HepG2 (cell line): ENCODE measurements around the gene NABP2. TPM values are rescaled to one million over a fixed set of nuclear protein-coding genes. Genes with fewer than 3 reads are reported as not detected.

Source experiments
- AGO2 ChIP-seq: fragments of 200-400 bp; formaldehyde crosslinking; optimal IDR thresholded peaks from 2 replicates; pipeline ENCODE3; 2017; ENCODE audit warnings: mild to moderate bottlenecking, low read depth, low read length, moderate library complexity
- ERF ChIP-seq: IDR thresholded peaks from 2 replicates; pipeline ENCODE4 v1.6.1; 2018; ENCODE audit warnings: missing biosample characterization, missing genetic modification reagents
- ESRRA ChIP-seq: sonication (generic); formaldehyde crosslinking; IDR thresholded peaks from 2 replicates; pipeline ENCODE4 v1.5.1; 2020; ENCODE audit warnings: mild to moderate bottlenecking, low read depth, missing genetic modification reagents
- FIP1L1 ChIP-seq: fragments of 200-400 bp; formaldehyde crosslinking; IDR thresholded peaks from 2 replicates; pipeline ENCODE4 v1.6.1; 2018; ENCODE audit warnings: low read depth, mild to moderate bottlenecking, low read length, moderate library complexity, borderline replicate concordance; ENCODE audit not compliant: insufficient read depth
- KAT8 ChIP-seq: IDR thresholded peaks from 2 replicates; pipeline ENCODE4 v1.6.1; 2016; ENCODE audit warnings: missing genetic modification reagents, missing compliant biosample characterization
- KLF12 ChIP-seq: sonication (generic); formaldehyde crosslinking; IDR thresholded peaks from 2 replicates; pipeline ENCODE4 v1.4.0; 2020; ENCODE audit warnings: missing genetic modification reagents, borderline replicate concordance
- MBNL3 ChIP-seq: fragments of 250-450 bp; sonication (Bioruptor Pico); conservative IDR thresholded peaks from 2 replicates; pipeline ENCODE4 v1.8.0; 2022; ENCODE audit warnings: mild to moderate bottlenecking, inconsistent platforms
- MEF2D ChIP-seq: sonication (generic); formaldehyde crosslinking; IDR thresholded peaks from 2 replicates; pipeline ENCODE4 v1.5.1; 2020; ENCODE audit warnings: mild to moderate bottlenecking, missing genetic modification reagents
- NFATC3 ChIP-seq: sonication (generic); formaldehyde crosslinking; IDR thresholded peaks from 2 replicates; pipeline ENCODE4 v1.5.1; 2020; ENCODE audit warnings: mild to moderate bottlenecking, missing genetic modification reagents
- NFE2 ChIP-seq: sonication (generic); formaldehyde crosslinking; IDR thresholded peaks from 2 replicates; pipeline ENCODE4 v1.4.0; 2020; ENCODE audit warnings: missing genetic modification reagents
- NFKB2 ChIP-seq: sonication (generic); formaldehyde crosslinking; IDR thresholded peaks from 2 replicates; pipeline ENCODE4 v1.4.0; 2020; ENCODE audit warnings: missing genetic modification reagents, borderline replicate concordance
- RAD21 ChIP-seq: fragments of 450-650 bp; formaldehyde crosslinking; IDR thresholded peaks from 2 replicates; pipeline ENCODE4 v1.5.0; 2020; ENCODE audit warnings: mild to moderate bottlenecking
- RARA ChIP-seq: IDR thresholded peaks from 2 replicates; pipeline ENCODE4 v1.6.1; 2016; ENCODE audit warnings: missing genetic modification reagents, missing compliant biosample characterization
- RBAK ChIP-seq: sonication (generic); formaldehyde crosslinking; IDR thresholded peaks from 2 replicates; pipeline ENCODE4 v1.5.1; 2020; ENCODE audit warnings: mild to moderate bottlenecking, missing genetic modification reagents
- TAF1 ChIP-seq: sonication (generic); formaldehyde crosslinking; IDR thresholded peaks from 2 replicates; pipeline ENCODE4 v1.4.0; 2020; ENCODE audit warnings: missing genetic modification reagents
- XRCC5 ChIP-seq: fragments of 200-400 bp; formaldehyde crosslinking; optimal IDR thresholded peaks from 2 replicates; pipeline ENCODE3; 2017; ENCODE audit warnings: mild to moderate bottlenecking, low read length
- ZNF12 ChIP-seq: sonication (generic); formaldehyde crosslinking; IDR thresholded peaks from 2 replicates; pipeline ENCODE4 v1.5.0; 2020; ENCODE audit warnings: missing genetic modification reagents
- ZNF24 ChIP-seq: fragments of 450-650 bp; IDR thresholded peaks from 2 replicates; pipeline ENCODE4 v1.6.1; 2017; ENCODE audit warnings: antibody characterized with exemption, mild to moderate bottlenecking
- ZNF263 ChIP-seq: sonication (generic); formaldehyde crosslinking; IDR thresholded peaks from 2 replicates; pipeline ENCODE4 v1.4.0; 2020; ENCODE audit warnings: missing genetic modification reagents
- ZNF264 ChIP-seq: sonication (generic); formaldehyde crosslinking; IDR thresholded peaks from 2 replicates; pipeline ENCODE4 v1.4.0; 2020; ENCODE audit warnings: missing genetic modification reagents
- ZNF496 ChIP-seq: sonication (generic); formaldehyde crosslinking; IDR thresholded peaks from 2 replicates; pipeline ENCODE4 v1.8.1; 2023; ENCODE audit warnings: mild to moderate bottlenecking, moderate library complexity, missing genetic modification reagents; ENCODE audit not compliant: insufficient replicate concordance
- ZNF780A ChIP-seq: sonication (generic); formaldehyde crosslinking; IDR thresholded peaks from 2 replicates; pipeline ENCODE4 v1.8.0; 2022; ENCODE audit warnings: mild to moderate bottlenecking, missing genetic modification reagents, moderate library complexity
- ZNF839 ChIP-seq: sonication (generic); formaldehyde crosslinking; IDR thresholded peaks from 2 replicates; pipeline ENCODE4 v1.4.0; 2020; ENCODE audit warnings: missing genetic modification reagents, mild to moderate bottlenecking, borderline replicate concordance
- ZSCAN21 ChIP-seq: sonication (generic); formaldehyde crosslinking; IDR thresholded peaks from 2 replicates; pipeline ENCODE4 v1.8.0; 2022; ENCODE audit warnings: mild to moderate bottlenecking, missing genetic modification reagents, moderate library complexity, borderline replicate concordance
- polyA plus RNA-seq, 8 experiments: library from polyadenylated mRNA; depleted of rRNA in 3 of 8; stranded (reverse) in 7 of 8; unstranded in 1 of 8; fragments of >200 nt; fragmentation: Illumina TruSeq in 4 of 8; extraction: Trizol in 4 of 8; gene quantifications; 2 replicates each; pipeline versions ENCODE4 v1.2.1 to v1.2.3, GENCODE V29; 2011 to 2016; ENCODE audit warnings: low read depth in 4 of 8, missing spikeins in 1 of 8, mixed read lengths in 1 of 8; ENCODE audit not compliant: insufficient read depth in 1 of 8
- total RNA-seq, 5 experiments: library from RNA; depleted of rRNA; stranded (reverse); fragments of >200 nt; fragmentation: Illumina TruSeq; extraction: Trizol; gene quantifications; 2 replicates each; pipeline ENCODE4 v1.2.3, GENCODE V29; 2016; ENCODE audit warnings: low read depth in 1 of 5
- TF ChIP-seq, protein P1 (sequence below): sonication (generic); formaldehyde crosslinking; IDR thresholded peaks from 2 replicates; pipeline ENCODE4 v1.4.0; 2020; ENCODE audit warnings: missing genetic modification reagents, borderline replicate concordance
- TF ChIP-seq, protein P2 (sequence below): sonication (generic); formaldehyde crosslinking; IDR thresholded peaks from 2 replicates; pipeline ENCODE4 v1.5.0; 2020; ENCODE audit warnings: mild to moderate bottlenecking, missing genetic modification reagents, moderate library complexity
- TF ChIP-seq, protein P3 (sequence below): sonication (generic); formaldehyde crosslinking; IDR thresholded peaks from 2 replicates; pipeline ENCODE4 v1.5.1; 2020; ENCODE audit warnings: mild to moderate bottlenecking, missing genetic modification reagents, moderate library complexity

NABP2 gene
- total and polyA plus RNA-seq, 2 of the 13 experiments (the other 11 are each of a cell fraction or from before 2014, with no cell fraction given) = 33.2 to 35.5 TPM

DNA sequence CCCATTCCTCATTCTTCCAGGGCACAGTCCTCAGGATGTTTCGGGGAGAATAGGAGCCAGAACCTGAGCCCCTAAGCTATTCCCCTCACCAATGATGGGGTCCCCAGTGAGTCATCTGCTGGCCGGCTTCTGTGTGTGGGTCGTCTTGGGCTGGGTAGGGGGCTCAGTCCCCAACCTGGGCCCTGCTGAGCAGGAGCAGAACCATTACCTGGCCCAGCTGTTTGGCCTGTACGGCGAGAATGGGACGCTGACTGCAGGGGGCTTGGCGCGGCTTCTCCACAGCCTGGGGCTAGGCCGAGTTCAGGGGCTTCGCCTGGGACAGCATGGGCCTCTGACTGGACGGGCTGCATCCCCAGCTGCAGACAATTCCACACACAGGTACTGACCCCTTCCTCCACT lies 7.0 kb downstream of the NABP2 start (continued):
- TF ChIP-seq RAD21 (CRISPR knock-in tag) = no peak
- no peak for TF ChIP-seq ZNF12 (CRISPR knock-in tag)
- TF ChIP-seq KLF12 (CRISPR knock-in tag) = no peak
- TF ChIP-seq ZNF839 (CRISPR knock-in tag) = 0 out of 2 replicates have a peak, but pooled peaks have one; percentile 6
- TF ChIP-seq, protein P1, sequence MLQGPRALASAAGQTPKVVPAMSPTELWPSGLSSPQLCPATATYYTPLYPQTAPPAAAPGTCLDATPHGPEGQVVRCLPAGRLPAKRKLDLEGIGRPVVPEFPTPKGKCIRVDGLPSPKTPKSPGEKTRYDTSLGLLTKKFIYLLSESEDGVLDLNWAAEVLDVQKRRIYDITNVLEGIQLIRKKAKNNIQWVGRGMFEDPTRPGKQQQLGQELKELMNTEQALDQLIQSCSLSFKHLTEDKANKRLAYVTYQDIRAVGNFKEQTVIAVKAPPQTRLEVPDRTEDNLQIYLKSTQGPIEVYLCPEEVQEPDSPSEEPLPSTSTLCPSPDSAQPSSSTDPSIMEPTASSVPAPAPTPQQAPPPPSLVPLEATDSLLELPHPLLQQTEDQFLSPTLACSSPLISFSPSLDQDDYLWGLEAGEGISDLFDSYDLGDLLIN (CRISPR knock-in tag) = no peak
- TF ChIP-seq MEF2D (CRISPR knock-in tag) = no peak
- 0 out of 2 replicates have a peak, but pooled peaks have one; percentile 14 for TF ChIP-seq ERF (CRISPR knock-in tag)
- TF ChIP-seq, protein P2, sequence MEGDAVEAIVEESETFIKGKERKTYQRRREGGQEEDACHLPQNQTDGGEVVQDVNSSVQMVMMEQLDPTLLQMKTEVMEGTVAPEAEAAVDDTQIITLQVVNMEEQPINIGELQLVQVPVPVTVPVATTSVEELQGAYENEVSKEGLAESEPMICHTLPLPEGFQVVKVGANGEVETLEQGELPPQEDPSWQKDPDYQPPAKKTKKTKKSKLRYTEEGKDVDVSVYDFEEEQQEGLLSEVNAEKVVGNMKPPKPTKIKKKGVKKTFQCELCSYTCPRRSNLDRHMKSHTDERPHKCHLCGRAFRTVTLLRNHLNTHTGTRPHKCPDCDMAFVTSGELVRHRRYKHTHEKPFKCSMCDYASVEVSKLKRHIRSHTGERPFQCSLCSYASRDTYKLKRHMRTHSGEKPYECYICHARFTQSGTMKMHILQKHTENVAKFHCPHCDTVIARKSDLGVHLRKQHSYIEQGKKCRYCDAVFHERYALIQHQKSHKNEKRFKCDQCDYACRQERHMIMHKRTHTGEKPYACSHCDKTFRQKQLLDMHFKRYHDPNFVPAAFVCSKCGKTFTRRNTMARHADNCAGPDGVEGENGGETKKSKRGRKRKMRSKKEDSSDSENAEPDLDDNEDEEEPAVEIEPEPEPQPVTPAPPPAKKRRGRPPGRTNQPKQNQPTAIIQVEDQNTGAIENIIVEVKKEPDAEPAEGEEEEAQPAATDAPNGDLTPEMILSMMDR = no peak
- TF ChIP-seq TAF1 (CRISPR knock-in tag) = no peak
- no peak for TF ChIP-seq NFATC3 (CRISPR knock-in tag)
- no peak for TF ChIP-seq ZNF496
- TF ChIP-seq ZNF264 (CRISPR knock-in tag) = no peak
- no peak for TF ChIP-seq RARA
- peak; percentile 75 for TF ChIP-seq AGO2
- no peak for TF ChIP-seq RBAK
- TF ChIP-seq ZNF780A (CRISPR knock-in tag) = no peak
- TF ChIP-seq XRCC5 = no peak
- TF ChIP-seq ZNF263 (CRISPR knock-in tag) = no peak
- TF ChIP-seq ZNF24 = no peak
- TF ChIP-seq KAT8 (CRISPR knock-in tag) = no peak
- no peak for TF ChIP-seq MBNL3 (CRISPR knock-in tag)
- TF ChIP-seq FIP1L1 = no peak
- TF ChIP-seq ZSCAN21 (CRISPR knock-in tag) = 0 out of 2 replicates have a peak, but pooled peaks have one; percentile 54
- TF ChIP-seq, protein P3, sequence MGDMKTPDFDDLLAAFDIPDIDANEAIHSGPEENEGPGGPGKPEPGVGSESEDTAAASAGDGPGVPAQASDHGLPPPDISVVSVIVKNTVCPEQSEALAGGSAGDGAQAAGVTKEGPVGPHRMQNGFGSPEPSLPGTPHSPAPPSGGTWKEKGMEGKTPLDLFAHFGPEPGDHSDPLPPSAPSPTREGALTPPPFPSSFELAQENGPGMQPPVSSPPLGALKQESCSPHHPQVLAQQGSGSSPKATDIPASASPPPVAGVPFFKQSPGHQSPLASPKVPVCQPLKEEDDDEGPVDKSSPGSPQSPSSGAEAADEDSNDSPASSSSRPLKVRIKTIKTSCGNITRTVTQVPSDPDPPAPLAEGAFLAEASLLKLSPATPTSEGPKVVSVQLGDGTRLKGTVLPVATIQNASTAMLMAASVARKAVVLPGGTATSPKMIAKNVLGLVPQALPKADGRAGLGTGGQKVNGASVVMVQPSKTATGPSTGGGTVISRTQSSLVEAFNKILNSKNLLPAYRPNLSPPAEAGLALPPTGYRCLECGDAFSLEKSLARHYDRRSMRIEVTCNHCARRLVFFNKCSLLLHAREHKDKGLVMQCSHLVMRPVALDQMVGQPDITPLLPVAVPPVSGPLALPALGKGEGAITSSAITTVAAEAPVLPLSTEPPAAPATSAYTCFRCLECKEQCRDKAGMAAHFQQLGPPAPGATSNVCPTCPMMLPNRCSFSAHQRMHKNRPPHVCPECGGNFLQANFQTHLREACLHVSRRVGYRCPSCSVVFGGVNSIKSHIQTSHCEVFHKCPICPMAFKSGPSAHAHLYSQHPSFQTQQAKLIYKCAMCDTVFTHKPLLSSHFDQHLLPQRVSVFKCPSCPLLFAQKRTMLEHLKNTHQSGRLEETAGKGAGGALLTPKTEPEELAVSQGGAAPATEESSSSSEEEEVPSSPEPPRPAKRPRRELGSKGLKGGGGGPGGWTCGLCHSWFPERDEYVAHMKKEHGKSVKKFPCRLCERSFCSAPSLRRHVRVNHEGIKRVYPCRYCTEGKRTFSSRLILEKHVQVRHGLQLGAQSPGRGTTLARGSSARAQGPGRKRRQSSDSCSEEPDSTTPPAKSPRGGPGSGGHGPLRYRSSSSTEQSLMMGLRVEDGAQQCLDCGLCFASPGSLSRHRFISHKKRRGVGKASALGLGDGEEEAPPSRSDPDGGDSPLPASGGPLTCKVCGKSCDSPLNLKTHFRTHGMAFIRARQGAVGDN (CRISPR knock-in tag) = peak; percentile 64
- no peak for TF ChIP-seq NFE2
- TF ChIP-seq ESRRA (CRISPR knock-in tag) = no peak
- peak; percentile 65; the same call in 1 of the 2 replicates for TF ChIP-seq NFKB2 (CRISPR knock-in tag)
